HG02571 (cell line): ENCODE results near the gene PLXNB2.

Experiments
- ATAC-seq: cut with Tn5 transposase; IDR thresholded peaks from one replicate; pipeline ENCODE4 v1.9.1; 2021; ENCODE audit warnings: mild to moderate bottlenecking, moderate library complexity; ENCODE audit not compliant: unreplicated experiment

The PLXNB2 gene

GRCh38 chr22:50313021-50313420 lies 5.6 kb upstream of the PLXNB2 start:
- ATAC-seq = no peak

GRCh38 chr22:50312371-50312770 lies 4.9 kb upstream of the PLXNB2 start:
- ATAC-seq = no peak

- no peak for ATAC-seq
These were observed 4.3 kb upstream of the PLXNB2 start for GRCh38 chr22:50311606-50312351.

GRCh38 chr22:50310949-50311444 lies 3.6 kb upstream of the PLXNB2 start:
- ATAC-seq = no peak

- no peak for ATAC-seq
These were observed 2.7 kb upstream of the PLXNB2 start for GRCh38 chr22:50310031-50310722.

GRCh38 chr22:50309601-50309991 lies 2.1 kb upstream of the PLXNB2 start:
- no peak for ATAC-seq

GRCh38 chr22:50308986-50309600 lies 1.6 kb upstream of the PLXNB2 start:
- ATAC-seq = no peak

- no peak for ATAC-seq
These were observed 1.1 kb upstream of the PLXNB2 start for GRCh38 chr22:50308597-50308935.

GRCh38 chr22:50307890-50308596 lies 597 bp upstream of the PLXNB2 start:
- ATAC-seq = no peak

GRCh38 chr22:50305923-50306566 lies 1.4 kb downstream of the PLXNB2 start:
- no peak for ATAC-seq

GRCh38 chr22:50305393-50305922 lies 2.0 kb downstream of the PLXNB2 start:
- no peak for ATAC-seq

- ATAC-seq = no peak
These were observed 2.7 kb downstream of the PLXNB2 start for GRCh38 chr22:50304528-50305392.

GRCh38 chr22:50303848-50304527 lies 3.5 kb downstream of the PLXNB2 start:
- no peak for ATAC-seq

- ATAC-seq = no peak
These were observed 4.0 kb downstream of the PLXNB2 start for GRCh38 chr22:50303515-50303847.

GRCh38 chr22:50302564-50302963 lies 4.9 kb downstream of the PLXNB2 start:
- no peak for ATAC-seq

- ATAC-seq = no peak
These were observed 5.4 kb downstream of the PLXNB2 start for GRCh38 chr22:50302041-50302541.

- ATAC-seq = no peak
These were observed 5.9 kb downstream of the PLXNB2 start for GRCh38 chr22:50301581-50301991.

GRCh38 chr22:50300620-50301257 lies 6.7 kb downstream of the PLXNB2 start:
- ATAC-seq = no peak
